Caco-2 (cell line): ENCODE data around the gene AMPD2. TPM values are rescaled to one million over a fixed set of nuclear protein-coding genes. Genes with fewer than 3 reads are reported as not detected.

Experiments
- BruUV-seq: library from RNA; stranded (reverse); fragments of 400-500 nt; replicated peaks from 2 replicates; lab custom pipeline; 2021; lab: Mats Ljungman, UMichigan
- CTCF ChIA-PET: fragments of 300-600 bp; sonication (Branson Sonifier 250); formaldehyde crosslinking; loops from one replicate; lab custom pipeline; 2022; ENCODE audit warnings: antibody characterized with exemption; lab: Charles Lee
- POLR2A ChIA-PET: fragments of 300-600 bp; sonication (Branson Sonifier 250); formaldehyde crosslinking; loops from one replicate; lab custom pipeline; 2022; ENCODE audit warnings: antibody characterized with exemption; lab: Charles Lee
- DNase-seq, 2 experiments: peaks; one replicate each; pipeline versions ENCODE4 v3.0.0 to v3.0.0-alpha.2; 2020 to 2022
- H3K27me3 ChIP-seq: replicated peaks from 2 replicates; pipeline ENCODE4 v1.6.0; 2011; ENCODE audit warnings: low read length; ENCODE audit not compliant: control insufficient read depth, insufficient read depth
- H3K36me3 ChIP-seq: 2 replicates; pipeline ENCODE4 v1.5.1; 2011; ENCODE audit warnings: low read length; ENCODE audit not compliant: control insufficient read depth, insufficient read depth
- H3K4me1 ChIP-seq: fragments of 250-450 bp; sonication (Bioruptor Pico); 2 replicates; pipeline ENCODE4 v1.5.1; 2020; ENCODE audit warnings: mild to moderate bottlenecking
- H3K4me3 ChIP-seq: 2 replicates; pipeline ENCODE4 v1.5.1; 2011; ENCODE audit warnings: low read depth, mild to moderate bottlenecking, control low read depth, low read length
- H3K9me3 ChIP-seq: fragments of 250-450 bp; sonication (Bioruptor Pico); 2 replicates; pipeline ENCODE4 v1.5.1; 2020; ENCODE audit warnings: mild to moderate bottlenecking, moderate library complexity
- H3K27ac Mint-ChIP-seq: one replicate; pipeline ENCODE4 v1.8.0; 2022; ENCODE audit warnings: mixed read lengths; ENCODE audit not compliant: unreplicated experiment
- H3K27me3 Mint-ChIP-seq: one replicate; pipeline ENCODE4 v1.8.0; 2022; ENCODE audit warnings: mixed read lengths; ENCODE audit not compliant: insufficient read depth, unreplicated experiment
- H3K36me3 Mint-ChIP-seq: one replicate; pipeline ENCODE4 v1.8.0; 2022; ENCODE audit warnings: mild to moderate bottlenecking, mixed read lengths; ENCODE audit not compliant: insufficient read depth, unreplicated experiment
- H3K4me1 Mint-ChIP-seq: one replicate; pipeline ENCODE4 v1.8.0; 2022; ENCODE audit warnings: low read depth, mixed read lengths; ENCODE audit not compliant: unreplicated experiment
- H3K4me3 Mint-ChIP-seq: one replicate; pipeline ENCODE4 v1.8.0; 2022; ENCODE audit warnings: mild to moderate bottlenecking, moderate library complexity, mixed read lengths; ENCODE audit not compliant: unreplicated experiment
- H3K9me3 Mint-ChIP-seq: one replicate; pipeline ENCODE4 v1.8.0; 2022; ENCODE audit warnings: mixed read lengths; ENCODE audit not compliant: unreplicated experiment
- CTCF ChIP-seq, 2 experiments: fragments of 200-600 bp in 1 of 2; IDR thresholded peaks; 1 replicate in 1 of 2; 2 replicates in 1 of 2; pipeline versions ENCODE4 v1.5.1 to v1.8.0; 2011 to 2022; ENCODE audit warnings: antibody characterized with exemption in 1 of 2, control low read depth in 1 of 2, inconsistent platforms in 1 of 2, low read depth in 1 of 2, low read length in 1 of 2, mild to moderate bottlenecking in 1 of 2, moderate library complexity in 1 of 2; ENCODE audit not compliant: insufficient read depth in 1 of 2, severe bottlenecking in 1 of 2, unreplicated experiment in 1 of 2
- intact Hi-C: fragments of 100-400 bp; cut with micrococcal nuclease; formaldehyde crosslinking; loops from one replicate; pipeline ENCODE4 v1.10.0; 2022; ENCODE audit not compliant: unreplicated experiment
- total RNA-seq: library from RNA; stranded (reverse); gene quantifications from 2 replicates; pipeline ENCODE4 v1.2.3, GENCODE V29; 2022

The AMPD2 gene
- total RNA-seq, 1 experiment from 2014 or later: 40.3 TPM

- Mint-ChIP-seq H3K4me1 (no peaks in the 10 kb centered on the region), H3K36me3 (peaks cover 14% of the 10 kb centered on the region), H3K4me3 (no peak overlapping the region), H3K27ac (no peak overlapping the region), H3K27me3 (no peaks in the 10 kb centered on the region), H3K9me3 (no peaks in the 10 kb centered on the region)
- ChIA-PET CTCF (no interaction called here), POLR2A (no interaction called here)
- Histone ChIP-seq H3K27me3 (no peaks in the 10 kb centered on the region), H3K4me3 (no peak overlapping the region), H3K9me3 (no peaks in the 10 kb centered on the region), H3K36me3 (no peaks in the 10 kb centered on the region), H3K4me1 (no peaks in the 10 kb centered on the region)
- intact Hi-C loops: no loop called here
- TF ChIP-seq CTCF (IDR thresholded peaks at IDR 0.05; ENCODE audit: insufficient read depth in 1 of 2, low read depth in 1 of 2, low read length in 1 of 2, severe bottlenecking in 1 of 2, unreplicated experiment in 1 of 2): no peak
- BruUV-seq: no TSS peak
- DNase-seq: no peak
Observed at GRCh38 chr1:109578947-109579443, 40.6 kb upstream of the AMPD2 start.

GRCh38 chr1:109579491-109579890 lies 40.1 kb upstream of the AMPD2 start:
- H3K36me3 ChIP-seq: no peaks in the 10 kb centered on the region
- TF ChIP-seq CTCF (IDR thresholded peaks at IDR 0.05; ENCODE audit: insufficient read depth in 1 of 2, low read depth in 1 of 2, low read length in 1 of 2, severe bottlenecking in 1 of 2, unreplicated experiment in 1 of 2): no peak
- intact Hi-C loops: no loop called here
- no peak for DNase-seq
- no peaks in the 10 kb centered on the region for H3K4me1 Mint-ChIP-seq
- H3K36me3 Mint-ChIP-seq: peaks cover 15% of the 10 kb centered on the region
- no peak overlapping the region for H3K4me3 ChIP-seq
- no peaks in the 10 kb centered on the region for H3K9me3 ChIP-seq
- H3K4me3 Mint-ChIP-seq: no peak overlapping the region
- BruUV-seq: no TSS peak
- H3K27me3 Mint-ChIP-seq: no peaks in the 10 kb centered on the region
- H3K27me3 ChIP-seq: no peaks in the 10 kb centered on the region
- no peak overlapping the region for H3K27ac Mint-ChIP-seq
- H3K4me1 ChIP-seq: no peaks in the 10 kb centered on the region; the same call in 1 of the 2 replicates
- CTCF ChIA-PET: no interaction called here
- POLR2A ChIA-PET: no interaction called here
- no peaks in the 10 kb centered on the region for H3K9me3 Mint-ChIP-seq

GRCh38 chr1:109582021-109582420 lies 37.6 kb upstream of the AMPD2 start:
- Histone ChIP-seq H3K4me1 (no peaks in the 10 kb centered on the region; the same call in 1 of the 2 replicates), H3K4me3 (no peak overlapping the region), H3K27me3 (no peaks in the 10 kb centered on the region), H3K9me3 (no peaks in the 10 kb centered on the region), H3K36me3 (no peaks in the 10 kb centered on the region)
- Mint-ChIP-seq H3K4me1 (no peaks in the 10 kb centered on the region), H3K9me3 (no peaks in the 10 kb centered on the region), H3K36me3 (peaks cover 30% of the 10 kb centered on the region), H3K27me3 (no peaks in the 10 kb centered on the region), H3K4me3 (no peak overlapping the region), H3K27ac (no peak overlapping the region)
- TF ChIP-seq CTCF (IDR thresholded peaks at IDR 0.05; ENCODE audit: insufficient read depth in 1 of 2, low read depth in 1 of 2, low read length in 1 of 2, severe bottlenecking in 1 of 2, unreplicated experiment in 1 of 2): no peak
- intact Hi-C loops: no loop called here
- CTCF ChIA-PET: no interaction called here
- POLR2A ChIA-PET: no interaction called here
- no peak for DNase-seq
- no TSS peak for BruUV-seq
